ENCODE data around the gene NFIX.

NFIX gene

GRCh38 chr19:13034636-13035035 lies 39.4 kb downstream of the NFIX start:
- H3K36me3 ChIP-seq (ENCODE audit: control insufficient read depth, insufficient read depth, low read length): peaks cover 3% of the 10 kb centered on the region
- peak overlapping the region; percentile 67 for H3K27ac ChIP-seq (ENCODE audit: low read depth, low read length)
- peaks cover 80% of the 10 kb centered on the region for H3K4me1 ChIP-seq (ENCODE audit: control insufficient read depth, insufficient read depth, low read length)
- H3K9ac ChIP-seq (ENCODE audit: low read length): no peak overlapping the region
- no peaks in the 10 kb centered on the region for H3K27me3 ChIP-seq (ENCODE audit: control insufficient read depth, insufficient read depth, low read length)
- H3K4me3 ChIP-seq (ENCODE audit: low read length): peak overlapping the region; percentile 40

- Histone ChIP-seq H3K9ac (ENCODE audit: low read length) (no peak overlapping the region), H3K4me1 (ENCODE audit: control insufficient read depth, insufficient read depth, low read length) (peaks cover 83% of the 10 kb centered on the region), H3K27ac (ENCODE audit: low read depth, low read length) (peak overlapping the region; percentile 72)
Measured at GRCh38 chr19:13035820-13036365, 40.6 kb downstream of the NFIX start.

GRCh38 chr19:13036366-13036976 lies 41.2 kb downstream of the NFIX start:
- peak overlapping the region; percentile 72 for H3K27ac ChIP-seq (ENCODE audit: low read depth, low read length)
- peaks cover 79% of the 10 kb centered on the region for H3K4me1 ChIP-seq (ENCODE audit: control insufficient read depth, insufficient read depth, low read length)
- H3K27me3 ChIP-seq (ENCODE audit: control insufficient read depth, insufficient read depth, low read length): no peaks in the 10 kb centered on the region
- no peak overlapping the region for H3K9ac ChIP-seq (ENCODE audit: low read length)
- H3K36me3 ChIP-seq (ENCODE audit: control insufficient read depth, insufficient read depth, low read length): peaks cover 3% of the 10 kb centered on the region
- H3K4me3 ChIP-seq (ENCODE audit: low read length): no peak overlapping the region

More at GRCh38 chr19:13035820-13036365, 40.6 kb downstream of the NFIX start:
- Histone ChIP-seq H3K36me3 (ENCODE audit: control insufficient read depth, insufficient read depth, low read length) (peaks cover 3% of the 10 kb centered on the region), H3K4me3 (ENCODE audit: low read length) (no peak overlapping the region), H3K27me3 (ENCODE audit: control insufficient read depth, insufficient read depth, low read length) (no peaks in the 10 kb centered on the region)

GRCh38 chr19:13037161-13037560 lies 41.9 kb downstream of the NFIX start:
- Histone ChIP-seq H3K9ac (ENCODE audit: low read length) (no peak overlapping the region), H3K4me1 (ENCODE audit: control insufficient read depth, insufficient read depth, low read length) (peaks cover 75% of the 10 kb centered on the region), H3K27me3 (ENCODE audit: control insufficient read depth, insufficient read depth, low read length) (no peaks in the 10 kb centered on the region), H3K27ac (ENCODE audit: low read depth, low read length) (peak overlapping the region; percentile 72), H3K4me3 (ENCODE audit: low read length) (no peak overlapping the region), H3K36me3 (ENCODE audit: control insufficient read depth, insufficient read depth, low read length) (peaks cover 3% of the 10 kb centered on the region)

GRCh38 chr19:13037731-13038130 lies 42.5 kb downstream of the NFIX start:
- no peaks in the 10 kb centered on the region for H3K27me3 ChIP-seq (ENCODE audit: control insufficient read depth, insufficient read depth, low read length)
- no peak overlapping the region for H3K4me3 ChIP-seq (ENCODE audit: low read length)
- H3K36me3 ChIP-seq (ENCODE audit: control insufficient read depth, insufficient read depth, low read length): peaks cover 3% of the 10 kb centered on the region
- H3K4me1 ChIP-seq (ENCODE audit: control insufficient read depth, insufficient read depth, low read length): peaks cover 70% of the 10 kb centered on the region
- no peak overlapping the region for H3K9ac ChIP-seq (ENCODE audit: low read length)
- H3K27ac ChIP-seq (ENCODE audit: low read depth, low read length): peak overlapping the region; percentile 72

GRCh38 chr19:13038306-13039210 lies 43.3 kb downstream of the NFIX start:
- H3K9ac ChIP-seq (ENCODE audit: low read length): no peak overlapping the region
- no peak overlapping the region for H3K4me3 ChIP-seq (ENCODE audit: low read length)
- peaks cover 3% of the 10 kb centered on the region for H3K36me3 ChIP-seq (ENCODE audit: control insufficient read depth, insufficient read depth, low read length)
- no peaks in the 10 kb centered on the region for H3K27me3 ChIP-seq (ENCODE audit: control insufficient read depth, insufficient read depth, low read length)
- H3K27ac ChIP-seq (ENCODE audit: low read depth, low read length): peak overlapping the region; percentile 72
- peaks cover 62% of the 10 kb centered on the region for H3K4me1 ChIP-seq (ENCODE audit: control insufficient read depth, insufficient read depth, low read length)

- Histone ChIP-seq H3K4me1 (ENCODE audit: control insufficient read depth, insufficient read depth, low read length) (peaks cover 57% of the 10 kb centered on the region), H3K4me3 (ENCODE audit: low read length) (no peak overlapping the region), H3K9ac (ENCODE audit: low read length) (no peak overlapping the region), H3K36me3 (ENCODE audit: control insufficient read depth, insufficient read depth, low read length) (peaks cover 3% of the 10 kb centered on the region), H3K27me3 (ENCODE audit: control insufficient read depth, insufficient read depth, low read length) (no peaks in the 10 kb centered on the region), H3K27ac (ENCODE audit: low read depth, low read length) (peak overlapping the region; percentile 59)
Measured at GRCh38 chr19:13039211-13039789, 44.0 kb downstream of the NFIX start.

- Histone ChIP-seq H3K4me1 (ENCODE audit: control insufficient read depth, insufficient read depth, low read length) (peaks cover 63% of the 10 kb centered on the region), H3K36me3 (ENCODE audit: control insufficient read depth, insufficient read depth, low read length) (peaks cover 3% of the 10 kb centered on the region), H3K27me3 (ENCODE audit: control insufficient read depth, insufficient read depth, low read length) (no peaks in the 10 kb centered on the region), H3K27ac (ENCODE audit: low read depth, low read length) (peak overlapping the region; percentile 75), H3K9ac (ENCODE audit: low read length) (peak overlapping the region; percentile 27), H3K4me3 (ENCODE audit: low read length) (peak overlapping the region; percentile 32)
Measured at GRCh38 chr19:13040232-13040947, 45.1 kb downstream of the NFIX start.

- H3K4me3 ChIP-seq (ENCODE audit: low read length): no peak overlapping the region
- H3K9ac ChIP-seq (ENCODE audit: low read length): no peak overlapping the region
- peak overlapping the region; percentile 75 for H3K27ac ChIP-seq (ENCODE audit: low read depth, low read length)
- H3K27me3 ChIP-seq (ENCODE audit: control insufficient read depth, insufficient read depth, low read length): no peaks in the 10 kb centered on the region
- H3K4me1 ChIP-seq (ENCODE audit: control insufficient read depth, insufficient read depth, low read length): peaks cover 64% of the 10 kb centered on the region
- H3K36me3 ChIP-seq (ENCODE audit: control insufficient read depth, insufficient read depth, low read length): peaks cover 3% of the 10 kb centered on the region
Measured at GRCh38 chr19:13040948-13041292, 45.6 kb downstream of the NFIX start.

GRCh38 chr19:13042443-13043130 lies 47.3 kb downstream of the NFIX start:
- Histone ChIP-seq H3K4me1 (ENCODE audit: control insufficient read depth, insufficient read depth, low read length) (peaks cover 50% of the 10 kb centered on the region), H3K36me3 (ENCODE audit: control insufficient read depth, insufficient read depth, low read length) (peaks cover 3% of the 10 kb centered on the region), H3K4me3 (ENCODE audit: low read length) (no peak overlapping the region), H3K9ac (ENCODE audit: low read length) (no peak overlapping the region), H3K27ac (ENCODE audit: low read depth, low read length) (no peak overlapping the region), H3K27me3 (ENCODE audit: control insufficient read depth, insufficient read depth, low read length) (no peaks in the 10 kb centered on the region)

- Histone ChIP-seq H3K4me1 (ENCODE audit: control insufficient read depth, insufficient read depth, low read length) (peaks cover 44% of the 10 kb centered on the region), H3K9ac (ENCODE audit: low read length) (no peak overlapping the region), H3K27ac (ENCODE audit: low read depth, low read length) (no peak overlapping the region)
Measured at GRCh38 chr19:13043285-13043684, 48.0 kb downstream of the NFIX start.

More at GRCh38 chr19:13043285-13043684, 48.0 kb downstream of the NFIX start:
- H3K27me3 ChIP-seq (ENCODE audit: control insufficient read depth, insufficient read depth, low read length): no peaks in the 10 kb centered on the region
- peaks cover 3% of the 10 kb centered on the region for H3K36me3 ChIP-seq (ENCODE audit: control insufficient read depth, insufficient read depth, low read length)
- no peak overlapping the region for H3K4me3 ChIP-seq (ENCODE audit: low read length)
